ENCODE results near the gene ITPKB.
"Not testable (repeated sequence)": the region's sequence is repeated elsewhere in the genome, so short reads cannot be mapped to it uniquely, and the experiment has no call there.

The ITPKB gene

DNA sequence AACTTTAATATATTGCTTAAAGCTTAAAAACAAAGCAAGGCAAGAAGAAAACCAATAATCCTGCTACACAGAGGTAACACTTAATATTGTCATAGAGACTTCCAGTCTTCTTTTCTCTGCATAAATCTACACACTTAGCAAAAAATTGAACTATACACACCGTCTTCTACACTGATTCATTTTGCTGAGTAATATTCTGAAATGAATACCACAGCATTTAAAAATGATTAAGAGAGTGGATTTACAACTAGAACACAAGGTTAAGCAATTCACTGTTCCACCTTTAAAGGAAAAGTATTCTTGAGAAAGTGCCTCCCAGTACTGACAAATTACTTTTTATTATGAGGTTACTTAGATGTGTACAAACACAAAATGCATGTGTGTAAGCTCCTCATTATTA, 22.2 kb upstream of the ITPKB start:
- H3K4me3 ChIP-seq (ENCODE audit: low read depth, low read length), result no peak overlapping the region
- TF ChIP-seq, protein P1, sequence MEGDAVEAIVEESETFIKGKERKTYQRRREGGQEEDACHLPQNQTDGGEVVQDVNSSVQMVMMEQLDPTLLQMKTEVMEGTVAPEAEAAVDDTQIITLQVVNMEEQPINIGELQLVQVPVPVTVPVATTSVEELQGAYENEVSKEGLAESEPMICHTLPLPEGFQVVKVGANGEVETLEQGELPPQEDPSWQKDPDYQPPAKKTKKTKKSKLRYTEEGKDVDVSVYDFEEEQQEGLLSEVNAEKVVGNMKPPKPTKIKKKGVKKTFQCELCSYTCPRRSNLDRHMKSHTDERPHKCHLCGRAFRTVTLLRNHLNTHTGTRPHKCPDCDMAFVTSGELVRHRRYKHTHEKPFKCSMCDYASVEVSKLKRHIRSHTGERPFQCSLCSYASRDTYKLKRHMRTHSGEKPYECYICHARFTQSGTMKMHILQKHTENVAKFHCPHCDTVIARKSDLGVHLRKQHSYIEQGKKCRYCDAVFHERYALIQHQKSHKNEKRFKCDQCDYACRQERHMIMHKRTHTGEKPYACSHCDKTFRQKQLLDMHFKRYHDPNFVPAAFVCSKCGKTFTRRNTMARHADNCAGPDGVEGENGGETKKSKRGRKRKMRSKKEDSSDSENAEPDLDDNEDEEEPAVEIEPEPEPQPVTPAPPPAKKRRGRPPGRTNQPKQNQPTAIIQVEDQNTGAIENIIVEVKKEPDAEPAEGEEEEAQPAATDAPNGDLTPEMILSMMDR (IDR thresholded peaks at IDR 0.05; ENCODE audit: borderline replicate concordance, insufficient read depth, low read depth, low read length), result no peak

DNA sequence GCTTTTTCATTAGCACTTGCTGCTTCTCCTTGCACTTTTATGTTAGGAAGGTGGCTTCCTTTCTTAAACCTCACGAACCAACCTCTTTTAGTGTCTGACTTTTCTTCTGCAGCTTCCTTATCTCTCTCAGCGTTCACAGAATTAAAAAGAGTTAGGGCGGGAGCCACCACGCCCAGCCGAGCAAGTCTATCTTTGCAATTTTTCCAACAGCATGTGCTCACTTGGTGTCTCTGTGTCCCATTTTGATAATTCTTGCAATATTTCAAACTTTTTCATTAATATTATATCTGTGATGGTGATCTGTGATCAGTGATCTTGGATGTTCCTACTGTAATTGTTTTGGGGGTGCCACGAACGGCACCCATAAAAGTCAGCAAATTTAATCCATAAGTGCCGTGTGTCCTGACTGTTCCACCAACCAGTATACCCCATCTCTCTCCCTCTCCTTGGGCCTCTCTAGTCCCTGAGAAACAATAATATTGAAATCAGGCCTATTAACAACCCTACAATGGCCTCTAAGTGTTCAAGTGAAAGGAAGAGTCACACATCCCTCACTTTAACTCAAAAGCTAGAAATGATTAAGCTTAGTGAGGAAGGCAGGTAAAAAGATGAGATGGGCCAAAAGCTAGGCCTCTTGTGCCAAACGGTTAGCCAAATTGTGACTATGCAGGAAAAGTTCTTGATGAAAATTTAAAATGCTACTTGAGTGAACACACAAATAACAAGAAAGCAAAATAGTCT, 15.9 kb upstream of the ITPKB start:
- TF ChIP-seq, protein P1 (IDR thresholded peaks at IDR 0.05; ENCODE audit: borderline replicate concordance, insufficient read depth, low read depth, low read length), result no peak
- no peak overlapping the region for H3K4me3 ChIP-seq (ENCODE audit: low read depth, low read length)

DNA sequence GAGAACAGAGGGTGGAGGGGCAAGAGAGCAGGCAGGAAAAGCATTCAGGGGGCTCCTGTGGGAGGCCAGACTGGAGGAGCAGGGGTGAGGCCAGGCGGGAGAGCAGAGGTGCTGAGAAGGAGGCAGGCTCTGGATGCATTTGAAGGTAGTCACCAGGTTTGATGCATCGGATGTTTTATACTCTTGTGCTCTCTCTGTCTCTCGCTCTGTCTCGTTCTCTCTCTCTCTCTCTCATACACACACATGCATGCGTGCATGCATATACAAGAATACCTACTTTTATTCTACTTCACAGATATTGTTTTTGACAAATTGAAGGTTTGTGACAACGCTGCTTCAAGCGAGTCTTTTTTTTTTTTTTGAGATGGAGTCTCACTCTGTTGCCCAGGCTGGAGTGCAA, 15.0 kb upstream of the ITPKB start:
- TF ChIP-seq, protein P1 (IDR thresholded peaks at IDR 0.05; ENCODE audit: borderline replicate concordance, insufficient read depth, low read depth, low read length), result no peak
- H3K4me3 ChIP-seq (ENCODE audit: low read depth, low read length), result no peak overlapping the region

DNA sequence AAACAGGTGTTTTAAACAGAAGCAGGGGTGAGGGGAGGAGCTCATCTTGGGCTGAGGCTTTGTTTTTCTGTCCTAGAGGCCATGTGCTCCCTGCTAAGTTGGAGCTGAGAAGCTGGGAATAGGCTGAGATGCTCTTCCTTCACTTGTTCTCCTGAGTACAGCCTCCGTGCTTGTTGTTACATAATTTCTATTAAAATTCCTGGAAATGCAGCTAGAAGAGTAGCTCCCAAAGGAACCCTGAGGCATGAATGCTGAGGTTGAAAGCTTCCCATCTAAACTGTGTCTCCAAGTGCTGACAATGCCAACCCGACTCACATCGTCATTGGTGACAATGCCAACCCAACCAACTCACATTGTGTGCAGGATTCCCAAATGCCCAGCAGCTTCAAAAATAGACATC, 12.6 kb upstream of the ITPKB start:
- TF ChIP-seq, protein P1 (IDR thresholded peaks at IDR 0.05; ENCODE audit: borderline replicate concordance, insufficient read depth, low read depth, low read length), result no peak
- H3K4me3 ChIP-seq (ENCODE audit: low read depth, low read length), result no peak overlapping the region

DNA sequence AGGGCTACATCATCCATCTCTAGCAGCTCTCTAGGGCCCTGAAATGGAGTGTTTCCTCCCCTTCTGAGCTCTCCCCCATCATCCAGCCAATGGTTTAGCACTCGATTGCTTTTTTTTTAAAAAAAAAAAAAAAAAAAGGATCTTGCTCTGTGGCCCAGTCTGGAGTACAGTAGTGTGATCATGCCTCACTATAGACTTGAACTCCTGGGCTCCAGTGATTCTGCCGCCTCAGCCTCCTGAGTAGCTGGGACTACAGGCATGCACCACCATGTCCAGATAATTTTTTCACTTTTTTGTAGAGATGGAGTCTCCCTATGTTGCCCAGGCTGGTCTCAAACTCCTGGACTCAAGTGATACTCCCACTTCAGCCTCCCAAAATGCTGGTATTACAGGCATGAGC, 12.1 kb upstream of the ITPKB start:
- H3K4me3 ChIP-seq (ENCODE audit: low read depth, low read length), result no peak overlapping the region
- TF ChIP-seq, protein P1 (IDR thresholded peaks at IDR 0.05; ENCODE audit: borderline replicate concordance, insufficient read depth, low read depth, low read length), result no peak

DNA sequence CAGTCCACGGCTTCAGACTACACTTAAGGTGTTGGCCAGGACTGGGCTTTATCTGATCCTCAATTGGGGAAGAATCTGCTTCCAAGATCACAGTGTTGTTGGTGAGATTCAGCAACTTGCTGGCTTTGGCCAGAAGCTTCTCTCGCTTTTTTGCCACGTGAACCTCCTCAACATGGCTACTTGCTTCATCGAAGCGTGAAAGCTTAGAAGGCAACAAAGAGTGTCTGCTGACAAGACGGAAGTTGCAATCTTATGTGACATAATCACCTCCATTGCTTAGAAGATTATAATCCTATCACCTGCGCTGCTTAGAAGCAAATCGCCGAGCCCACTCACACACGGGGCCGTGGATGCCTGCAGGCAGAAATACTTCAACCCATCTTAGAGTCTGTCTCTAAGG, 10.4 kb upstream of the ITPKB start:
- TF ChIP-seq, protein P1 (IDR thresholded peaks at IDR 0.05; ENCODE audit: borderline replicate concordance, insufficient read depth, low read depth, low read length), result no peak
- no peak overlapping the region for H3K4me3 ChIP-seq (ENCODE audit: low read depth, low read length)

DNA sequence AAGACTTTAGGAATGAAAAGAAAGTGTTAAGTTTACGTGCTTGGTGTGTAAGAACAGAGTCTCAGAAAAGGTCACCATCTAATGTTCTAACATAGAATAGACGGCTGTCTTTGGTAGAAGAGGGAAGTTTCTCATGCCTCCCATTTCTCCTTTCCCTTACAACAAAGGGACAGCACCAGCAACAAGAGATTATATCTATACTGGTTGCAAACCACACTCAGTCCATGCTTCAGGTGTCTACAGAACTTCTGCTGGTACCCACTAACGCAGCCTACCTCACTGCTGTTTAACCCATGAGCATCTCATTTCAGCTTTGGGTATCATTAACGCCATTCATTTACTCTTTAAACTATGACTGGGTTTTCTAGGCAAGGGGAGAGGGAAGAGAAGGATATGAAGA, 9.2 kb upstream of the ITPKB start:
- H3K4me3 ChIP-seq (ENCODE audit: low read depth, low read length), result no peak overlapping the region
- TF ChIP-seq, protein P1 (IDR thresholded peaks at IDR 0.05; ENCODE audit: borderline replicate concordance, insufficient read depth, low read depth, low read length), result no peak

DNA sequence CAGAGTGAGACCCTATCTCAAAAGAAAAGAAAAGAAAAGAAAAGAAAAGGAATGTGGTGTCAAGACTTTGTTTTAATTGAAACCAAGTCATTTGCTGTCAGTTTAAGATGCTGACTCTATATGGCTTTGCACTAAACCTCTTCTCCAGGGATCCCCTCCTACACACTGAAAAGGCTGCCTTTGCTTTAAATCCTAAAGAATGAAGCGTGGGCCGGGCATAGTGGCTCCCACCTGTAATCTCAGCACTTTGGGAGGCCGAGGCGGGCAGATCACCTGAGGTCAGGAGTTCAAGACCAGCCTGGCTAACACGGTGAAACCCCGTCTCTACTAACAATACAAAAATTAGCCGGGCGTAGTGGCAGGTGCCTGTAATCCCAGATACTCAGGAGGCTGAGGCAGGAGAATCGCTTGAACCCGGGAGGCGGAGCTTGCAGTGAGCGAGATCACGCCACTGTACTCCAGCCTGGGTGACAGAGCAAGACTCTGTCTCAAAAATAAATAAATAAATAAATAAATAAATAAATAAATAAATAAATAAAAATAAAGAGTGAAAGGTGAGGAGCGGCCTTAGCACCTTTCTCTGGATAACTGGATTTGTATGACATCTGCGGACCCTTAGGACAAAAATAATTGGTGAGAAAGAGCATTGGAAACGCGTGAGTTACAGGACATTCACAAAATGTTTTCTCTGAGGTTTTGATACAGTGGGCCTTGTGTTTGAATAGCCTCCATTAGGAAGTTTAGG, 8.6 kb upstream of the ITPKB start:
- not testable (repeated sequence) for H3K4me3 ChIP-seq (ENCODE audit: low read depth, low read length)
